Measurements from ENCODE around the gene SERPINB5.

- TF ChIP-seq CTCF (IDR thresholded peaks at IDR 0.05) (no peak), POLR2A (IDR thresholded peaks at IDR 0.05) (no peak)
These were observed 65.3 kb downstream of the SERPINB5 start, which contains the start of gene SERPINB12 for GRCh38 chr18:63542069-63542468.

All from body of pancreas (tissue), 4 donors.